ENCODE results near the gene IRF1. TPM values are rescaled to one million over a fixed set of nuclear protein-coding genes. Genes with fewer than 3 reads are reported as not detected.

The IRF1 gene
- total RNA-seq, 2 experiments from 2014 or later, result 1,212 to 1,234 TPM

GRCh38 chr5:132481596-132482211, 8.9 kb downstream of the IRF1 start:
- Mint-ChIP-seq H3K4me1 (ENCODE audit: low read depth) (peaks cover 86% of the 10 kb centered on the region), H3K27ac (peak overlapping the region; percentile 97), H3K9me3 (no peaks in the 10 kb centered on the region), H3K27me3 (peaks cover 22% of the 10 kb centered on the region), H3K36me3 (ENCODE audit: low read depth) (peaks cover 99% of the 10 kb centered on the region), H3K4me3 (peak overlapping the region; percentile 67)
- peaks cover 0 to 4% of the 10 kb centered on the region in 2 experiments for H3K9me3 ChIP-seq (ENCODE audit: control insufficient read depth in 1 of 2, insufficient read depth in 1 of 2, low read length in 2 of 2)
- peaks cover 90% of the 10 kb centered on the region for H3K4me1 ChIP-seq (ENCODE audit: insufficient read depth, low read length)
- H3K27me3 ChIP-seq (ENCODE audit: control insufficient read depth in 1 of 2, insufficient read depth in 2 of 2, low read length in 2 of 2), result no peaks in the 10 kb centered on the region
- peak; percentile 9 for ATAC-seq (ENCODE audit: poor library complexity)
- POLR2A ChIA-PET, result interaction anchor here (1.8 to 25.5 kb wide), 11 partner anchors 8 to 96 kb away, joined by 8 to 1045 read pairs (median 62); partner anchors contain the start of gene IRF1
- peak in 4 of 14 experiments; percentile 4 to 47 (median 44) for DNase-seq
- intact Hi-C loops (cut with DNase I, micrococcal nuclease), result no loop called here
- TF ChIP-seq, protein P1, sequence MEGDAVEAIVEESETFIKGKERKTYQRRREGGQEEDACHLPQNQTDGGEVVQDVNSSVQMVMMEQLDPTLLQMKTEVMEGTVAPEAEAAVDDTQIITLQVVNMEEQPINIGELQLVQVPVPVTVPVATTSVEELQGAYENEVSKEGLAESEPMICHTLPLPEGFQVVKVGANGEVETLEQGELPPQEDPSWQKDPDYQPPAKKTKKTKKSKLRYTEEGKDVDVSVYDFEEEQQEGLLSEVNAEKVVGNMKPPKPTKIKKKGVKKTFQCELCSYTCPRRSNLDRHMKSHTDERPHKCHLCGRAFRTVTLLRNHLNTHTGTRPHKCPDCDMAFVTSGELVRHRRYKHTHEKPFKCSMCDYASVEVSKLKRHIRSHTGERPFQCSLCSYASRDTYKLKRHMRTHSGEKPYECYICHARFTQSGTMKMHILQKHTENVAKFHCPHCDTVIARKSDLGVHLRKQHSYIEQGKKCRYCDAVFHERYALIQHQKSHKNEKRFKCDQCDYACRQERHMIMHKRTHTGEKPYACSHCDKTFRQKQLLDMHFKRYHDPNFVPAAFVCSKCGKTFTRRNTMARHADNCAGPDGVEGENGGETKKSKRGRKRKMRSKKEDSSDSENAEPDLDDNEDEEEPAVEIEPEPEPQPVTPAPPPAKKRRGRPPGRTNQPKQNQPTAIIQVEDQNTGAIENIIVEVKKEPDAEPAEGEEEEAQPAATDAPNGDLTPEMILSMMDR (IDR thresholded peaks at IDR 0.05), result no peak
- peak overlapping the region in 1 of 2 donors; percentile 19 for H3K27ac ChIP-seq (ENCODE audit: low read depth in 1 of 2, low read length in 2 of 2)
- CTCF ChIA-PET, result interaction anchor here (2.8 kb wide), 1 partner anchor 8 kb away, joined by 17 read pairs; the partner anchor contains the start of gene IRF1
- H3K4me3 ChIP-seq (ENCODE audit: low read length), result no peak overlapping the region
- H3K36me3 ChIP-seq (ENCODE audit: insufficient read depth, low read length), result peaks cover 50% of the 10 kb centered on the region

GRCh38 chr5:132480893-132481595, 9.5 kb downstream of the IRF1 start:
- Mint-ChIP-seq H3K27me3 (peaks cover 22% of the 10 kb centered on the region), H3K27ac (peak overlapping the region; percentile 97), H3K9me3 (no peaks in the 10 kb centered on the region), H3K36me3 (ENCODE audit: low read depth) (peaks cover 99% of the 10 kb centered on the region), H3K4me3 (peak overlapping the region; percentile 67), H3K4me1 (ENCODE audit: low read depth) (peaks cover 84% of the 10 kb centered on the region)
- CTCF ChIA-PET, result interaction anchor here (0.8 to 4.0 kb wide), 6 partner anchors 9 to 94 kb away, joined by 4 to 20 read pairs (median 6); partner anchors contain the start of gene IRF1
- ATAC-seq (ENCODE audit: poor library complexity) (peak; percentile 2), DNase-seq (peak in 5 of 14 experiments; percentile 4 to 43 (median 37))
- Histone ChIP-seq H3K9me3 (ENCODE audit: control insufficient read depth in 1 of 2, insufficient read depth in 1 of 2, low read length in 2 of 2) (no peaks in the 10 kb centered on the region), H3K36me3 (ENCODE audit: insufficient read depth, low read length) (peaks cover 43% of the 10 kb centered on the region), H3K4me3 (ENCODE audit: low read length) (no peak overlapping the region), H3K27me3 (ENCODE audit: control insufficient read depth in 1 of 2, insufficient read depth in 2 of 2, low read length in 2 of 2) (no peaks in the 10 kb centered on the region), H3K4me1 (ENCODE audit: insufficient read depth, low read length) (peaks cover 89% of the 10 kb centered on the region), H3K27ac (ENCODE audit: low read depth in 1 of 2, low read length in 2 of 2) (peak overlapping the region; percentile 1 to 19)
- TF ChIP-seq, protein P1 (IDR thresholded peaks at IDR 0.05), result no peak
- intact Hi-C loops (cut with DNase I, micrococcal nuclease), result no loop called here
- POLR2A ChIA-PET, result interaction anchor here (1.3 to 25.5 kb wide), 14 partner anchors 9 to 256 kb away, joined by 3 to 1045 read pairs (median 43); partner anchors contain the start of genes IRF1 and KIF3A

GRCh38 chr5:132480546-132480892, 10.1 kb downstream of the IRF1 start:
- peaks cover 24% of the 10 kb centered on the region for H3K27me3 Mint-ChIP-seq
- H3K4me1 Mint-ChIP-seq (ENCODE audit: low read depth), result peaks cover 84% of the 10 kb centered on the region
- TF ChIP-seq, protein P1 (IDR thresholded peaks at IDR 0.05), result no peak
- DNase-seq, result peak in 3 of 14 experiments; percentile 2 to 43 (median 30)
- H3K36me3 Mint-ChIP-seq (ENCODE audit: low read depth), result peaks cover 99% of the 10 kb centered on the region
- CTCF ChIA-PET, result interaction anchor here (0.8 to 4.0 kb wide), 7 partner anchors 10 to 94 kb away, joined by 4 to 20 read pairs (median 5); partner anchors contain the start of gene IRF1
- Histone ChIP-seq H3K27ac (ENCODE audit: low read depth in 1 of 2, low read length in 2 of 2) (no peak overlapping the region), H3K9me3 (ENCODE audit: control insufficient read depth in 1 of 2, insufficient read depth in 1 of 2, low read length in 2 of 2) (no peaks in the 10 kb centered on the region), H3K4me3 (ENCODE audit: low read length) (no peak overlapping the region), H3K4me1 (ENCODE audit: insufficient read depth, low read length) (peaks cover 89% of the 10 kb centered on the region), H3K27me3 (ENCODE audit: control insufficient read depth in 1 of 2, insufficient read depth in 2 of 2, low read length in 2 of 2) (no peaks in the 10 kb centered on the region), H3K36me3 (ENCODE audit: insufficient read depth, low read length) (peaks cover 38% of the 10 kb centered on the region)
- intact Hi-C loops (cut with DNase I, micrococcal nuclease), result no loop called here
- peak overlapping the region; percentile 67 for H3K4me3 Mint-ChIP-seq
- POLR2A ChIA-PET, result interaction anchor here (1.1 to 25.5 kb wide), 15 partner anchors 9 to 257 kb away, joined by 3 to 1045 read pairs (median 37); partner anchors contain the start of genes IRF1 and KIF3A
- no peak for ATAC-seq (ENCODE audit: poor library complexity)
- peak overlapping the region; percentile 97 for H3K27ac Mint-ChIP-seq
- no peaks in the 10 kb centered on the region for H3K9me3 Mint-ChIP-seq

All from CD4-positive, alpha-beta T cell (primary cell).